ENCODE measurements around the gene TMPRSS6. TPM values are rescaled to one million over a fixed set of nuclear protein-coding genes. Genes with fewer than 3 reads are reported as not detected.

TMPRSS6 gene
- total and polyA plus RNA-seq, 2 of the 13 experiments (the other 11 are each of a cell fraction or from before 2014, with no cell fraction given), result 4.2 to 4.8 TPM

- TF ChIP-seq ZNF761 (CRISPR knock-in tag; conservative IDR thresholded peaks at IDR 0.05) (no peak), ZFP82 (CRISPR knock-in tag; IDR thresholded peaks at IDR 0.05; ENCODE audit: borderline replicate concordance) (0 out of 2 replicates have a peak, but pooled peaks have one; percentile 4)
These were observed 62.9 kb downstream of the TMPRSS6 start (continued) for GRCh38 chr22:37046589-37046988.

GRCh38 chr22:37045958-37046357 is 63.6 kb downstream of the TMPRSS6 start:
- TF ChIP-seq NONO (IDR thresholded peaks at IDR 0.05), result no peak
- TF ChIP-seq NONO (CRISPR knock-in tag; conservative IDR thresholded peaks at IDR 0.05), result no peak
- peak; percentile 38; the same call in 1 of the 2 replicates for TF ChIP-seq ZNF362 (CRISPR knock-in tag; IDR thresholded peaks at IDR 0.05; ENCODE audit: borderline replicate concordance)
- TF ChIP-seq SMC3 (IDR thresholded peaks at IDR 0.05; ENCODE audit: low read length), result 0 out of 2 replicates have a peak, but pooled peaks have one; percentile 16
- peak; percentile 43 for TF ChIP-seq CTCF (CRISPR knock-in tag; IDR thresholded peaks at IDR 0.05)
- peak; percentile 36 for TF ChIP-seq STAG1 (CRISPR knock-in tag; IDR thresholded peaks at IDR 0.05)
- 8% methylated on average over 4 of the region's 4 CpGs for WGBS (ENCODE audit: low lambda C conversion rate)
- Histone ChIP-seq H2AFZ (ENCODE audit: low read length) (no peak overlapping the region), H3K4me1 (ENCODE audit: insufficient read depth, low read length) (peaks cover 72% of the 10 kb centered on the region), H3K27me3 (ENCODE audit: control insufficient read depth in 1 of 2, insufficient read depth in 2 of 2, low read length in 2 of 2) (peaks cover 0 to 12% of the 10 kb centered on the region in 2 experiments; a peak in 2 of 5 replicates), H3K79me2 (ENCODE audit: insufficient read depth, low read length) (no peaks in the 10 kb centered on the region), H3K9ac (ENCODE audit: insufficient read depth, low read depth, low read length) (no peak overlapping the region), H3K4me3 (replicated peaks in 1 of 3; ENCODE audit: insufficient read depth in 1 of 3, low read depth in 2 of 3, low read length in 3 of 3) (no peak overlapping the region), H3K36me3 (replicated peaks in 1 of 2; ENCODE audit: control insufficient read depth in 1 of 2, insufficient read depth in 2 of 2, low read length in 2 of 2) (no peaks in the 10 kb centered on the region), H3K4me2 (ENCODE audit: low read depth, low read length) (no peak overlapping the region), H3K27ac (ENCODE audit: extremely low read length, insufficient read depth, low read length) (no peak overlapping the region), H4K20me1 (ENCODE audit: insufficient read depth, low read length) (no peaks in the 10 kb centered on the region), H3K9me3 (ENCODE audit: low read length) (no peaks in the 10 kb centered on the region)
- BruUV-seq (replicated peaks), result no TSS peak
- DNase-seq (ENCODE audit: low spot score), result no peak
- no peak for ATAC-seq
- in situ Hi-C loops (cut with HindIII; ENCODE audit: extremely low pct_ligation_motif_present, low pct_unique_long_range_greater_than_20kb), result no loop called here
- ChIA-PET CTCF (ENCODE audit: low intra/inter-chr PET ratio, low total read pairs) (interaction anchor here (1.7 kb wide), 1 partner anchor 31 kb away, joined by 4 read pairs; no protein-coding TSS in a partner anchor), POLR2A (interaction anchor here (5.0 to 7.9 kb wide), 3 partner anchors 14 to 31 kb away, joined by 37 to 227 read pairs (median 141); partner anchors contain the start of genes MPST and TST)
- intact Hi-C loops (cut with micrococcal nuclease; ENCODE audit: unreplicated experiment), result loop anchor here (2.0 kb wide), 1 partner anchor 15 kb away; no protein-coding TSS in a partner anchor
- FAIRE-seq, result no peak
